Measurements from ENCODE around the gene TRIM22.
"Not testable (repeated sequence)": the region's sequence is repeated elsewhere in the genome, so short reads cannot be mapped to it uniquely, and the experiment has no call there.

The TRIM22 gene

GRCh38 chr11:5691238-5691963, 1.8 kb downstream of the TRIM22 start:
- DNase-seq (ENCODE audit: low spot score) = not testable (repeated sequence)

DNA sequence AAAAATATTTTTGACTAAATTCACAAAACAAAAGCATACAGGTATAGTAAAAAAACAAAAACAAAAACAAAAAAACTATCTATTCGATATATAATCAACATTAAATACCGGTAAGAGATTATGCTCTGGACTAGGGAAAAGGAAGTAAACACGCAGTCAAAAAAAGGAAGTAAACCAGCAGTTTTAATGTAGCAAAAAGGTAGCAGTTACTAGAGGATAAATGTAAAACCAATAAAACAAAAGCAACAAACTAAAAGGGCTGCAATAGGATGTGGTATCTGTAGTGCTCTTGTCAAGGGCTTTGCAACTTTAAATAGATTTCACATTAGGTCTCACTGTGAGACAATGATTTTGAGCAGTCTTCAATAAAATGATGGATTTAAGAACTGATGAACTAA, 2.4 kb downstream of the TRIM22 start:
- no peak for DNase-seq (ENCODE audit: low spot score)

- no peak for DNase-seq (ENCODE audit: low spot score)
Observed at GRCh38 chr11:5694642-5695041, 5.1 kb downstream of the TRIM22 start.

DNA sequence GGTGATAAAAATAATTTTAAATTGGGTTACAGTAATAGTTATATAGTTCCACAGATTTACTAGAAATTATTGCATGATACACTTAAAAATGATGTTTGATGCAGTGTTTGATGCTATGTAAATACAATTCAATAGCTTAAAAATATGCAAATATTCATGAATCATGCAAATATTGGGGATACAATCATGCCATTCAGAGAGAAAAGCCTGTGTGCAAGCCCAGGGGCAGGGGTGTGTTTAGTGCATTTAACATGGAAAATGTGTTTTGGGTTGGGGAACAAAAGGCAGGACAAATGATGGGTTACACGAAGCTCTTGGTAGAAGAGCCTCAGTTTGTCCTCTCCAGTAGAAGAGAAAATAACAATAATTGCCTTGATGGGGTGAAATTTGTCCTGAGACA, 6.0 kb downstream of the TRIM22 start:
- no peak for DNase-seq (ENCODE audit: low spot score)

DNA sequence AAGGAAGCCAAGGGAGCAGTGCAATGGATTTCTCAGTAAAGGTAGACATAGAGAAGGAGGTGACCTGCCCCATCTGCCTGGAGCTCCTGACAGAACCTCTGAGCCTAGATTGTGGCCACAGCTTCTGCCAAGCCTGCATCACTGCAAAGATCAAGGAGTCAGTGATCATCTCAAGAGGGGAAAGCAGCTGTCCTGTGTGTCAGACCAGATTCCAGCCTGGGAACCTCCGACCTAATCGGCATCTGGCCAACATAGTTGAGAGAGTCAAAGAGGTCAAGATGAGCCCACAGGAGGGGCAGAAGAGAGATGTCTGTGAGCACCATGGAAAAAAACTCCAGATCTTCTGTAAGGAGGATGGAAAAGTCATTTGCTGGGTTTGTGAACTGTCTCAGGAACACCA, 6.6 kb downstream of the TRIM22 start:
- DNase-seq (ENCODE audit: low spot score) = no peak

DNA sequence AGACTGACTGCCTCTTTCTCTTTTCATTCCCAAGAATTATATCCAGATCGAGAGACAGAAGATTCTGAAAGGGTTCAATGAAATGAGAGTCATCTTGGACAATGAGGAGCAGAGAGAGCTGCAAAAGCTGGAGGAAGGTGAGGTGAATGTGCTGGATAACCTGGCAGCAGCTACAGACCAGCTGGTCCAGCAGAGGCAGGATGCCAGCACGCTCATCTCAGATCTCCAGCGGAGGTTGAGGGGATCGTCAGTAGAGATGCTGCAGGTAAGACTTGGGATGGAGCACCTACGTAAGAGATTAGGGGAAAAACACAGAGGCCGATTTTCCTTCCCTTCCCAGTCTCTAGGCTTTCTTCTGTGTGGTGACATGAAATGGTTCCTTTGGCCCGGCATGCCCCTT, 8.7 kb downstream of the TRIM22 start:
- DNase-seq (ENCODE audit: low spot score) = no peak

GRCh38 chr11:5700421-5701054, 10.9 kb downstream of the TRIM22 start:
- no peak for DNase-seq (ENCODE audit: low spot score)

DNA sequence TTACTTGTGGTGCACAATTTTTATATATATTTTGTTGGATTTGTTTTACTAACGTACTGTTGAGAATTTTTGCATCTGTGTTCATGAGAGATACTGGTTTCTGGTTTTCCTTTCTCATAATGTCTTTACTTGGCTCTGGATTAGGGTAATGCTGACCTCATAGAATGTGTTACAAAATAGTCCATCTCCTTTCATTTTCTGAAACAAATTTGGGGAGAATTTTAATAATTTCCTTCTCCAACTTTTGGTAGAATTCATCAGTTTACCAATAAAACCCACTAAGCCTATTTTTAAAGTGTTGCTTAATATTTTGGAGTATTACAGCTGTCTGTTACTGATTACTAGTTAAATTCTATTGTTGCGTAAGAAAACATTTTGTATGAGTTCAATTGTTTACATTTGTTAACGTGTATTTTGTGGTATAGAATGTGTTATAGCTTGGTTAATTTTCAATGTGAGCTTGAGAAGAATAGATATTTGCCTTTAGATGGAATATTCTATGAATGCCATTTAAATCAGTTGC, 11.5 kb downstream of the TRIM22 start:
- no peak for DNase-seq (ENCODE audit: low spot score)

GRCh38 chr11:5703741-5704536, 14.3 kb downstream of the TRIM22 start:
- DNase-seq (ENCODE audit: low spot score) = no peak

- DNase-seq (ENCODE audit: low spot score) = no peak
Observed at GRCh38 chr11:5705688-5706087, 16.1 kb downstream of the TRIM22 start.

DNA sequence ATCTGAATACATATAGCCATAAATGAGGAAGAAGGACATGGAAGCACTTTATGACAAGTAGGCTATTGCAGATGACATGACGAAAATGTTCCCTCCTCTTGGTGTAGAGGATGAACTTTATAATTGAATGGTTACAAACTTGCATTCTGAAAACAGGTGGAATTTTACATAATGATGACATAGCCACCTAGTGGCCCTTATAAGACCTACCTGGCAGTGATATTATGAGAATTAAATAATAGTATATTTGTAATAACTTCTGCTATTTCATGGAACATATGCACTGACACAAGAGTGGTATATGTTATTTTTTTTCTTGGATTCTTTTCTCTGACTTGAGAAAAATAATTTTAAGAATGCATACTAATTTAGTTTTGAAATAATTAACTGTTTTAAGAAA, 22.9 kb downstream of the TRIM22 start:
- DNase-seq (ENCODE audit: low spot score) = no peak

- no peak for DNase-seq (ENCODE audit: low spot score)
Observed at GRCh38 chr11:5713695-5714094, 24.1 kb downstream of the TRIM22 start.

DNA sequence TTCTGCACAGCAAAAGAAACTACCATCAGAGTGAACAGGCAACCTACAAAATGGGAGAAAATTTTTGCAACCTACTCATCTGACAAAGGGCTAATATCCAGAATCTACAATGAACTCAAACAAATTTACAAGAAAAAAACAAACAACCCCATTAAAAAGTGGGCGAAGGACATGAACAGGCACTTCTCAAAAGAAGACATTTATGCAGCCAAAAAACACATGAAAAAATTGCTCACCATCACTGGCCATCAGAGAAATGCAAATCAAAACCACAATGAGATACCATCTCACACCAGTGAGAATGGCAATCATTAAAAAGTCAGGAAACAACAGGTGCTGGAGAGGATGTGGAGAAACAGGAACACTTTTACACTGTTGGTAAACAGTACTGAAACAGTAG, 26.9 kb downstream of the TRIM22 start:
- DNase-seq (ENCODE audit: low spot score) = not testable (repeated sequence)

- DNase-seq (ENCODE audit: low spot score) = no peak
Observed at GRCh38 chr11:5719703-5720495, 30.3 kb downstream of the TRIM22 start.

GRCh38 chr11:5722622-5723021, 33.0 kb downstream of the TRIM22 start:
- DNase-seq (ENCODE audit: low spot score) = no peak

GRCh38 chr11:5726351-5726750, 36.8 kb downstream of the TRIM22 start:
- DNase-seq (ENCODE audit: low spot score) = no peak

GRCh38 chr11:5727691-5728090, 38.1 kb downstream of the TRIM22 start:
- DNase-seq (ENCODE audit: low spot score) = no peak

DNA sequence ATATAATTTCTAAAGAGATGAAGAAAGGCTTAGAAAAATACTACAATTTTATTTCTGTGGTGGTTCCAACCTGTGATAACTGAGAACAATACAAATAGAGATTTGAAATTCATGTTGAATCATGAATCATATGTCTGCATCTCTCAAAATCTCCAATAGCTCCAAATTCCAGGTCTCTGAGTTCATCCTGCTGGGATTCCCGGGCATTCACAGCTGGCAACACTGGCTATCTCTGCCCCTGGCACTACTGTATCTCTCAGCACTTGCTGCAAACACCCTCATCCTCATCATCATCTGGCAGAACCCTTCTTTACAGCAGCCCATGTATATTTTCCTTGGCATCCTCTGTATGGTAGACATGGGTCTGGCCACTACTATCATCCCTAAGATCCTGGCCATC, 46.8 kb downstream of the TRIM22 start, which contains the start of gene OR56B1:
TSS of gene OR56B1 (plus strand) at position 53 of the 400 bp plus-strand sequence. CDS start at position 122, 69 bp downstream.
- no peak for DNase-seq (ENCODE audit: low spot score)

DNA sequence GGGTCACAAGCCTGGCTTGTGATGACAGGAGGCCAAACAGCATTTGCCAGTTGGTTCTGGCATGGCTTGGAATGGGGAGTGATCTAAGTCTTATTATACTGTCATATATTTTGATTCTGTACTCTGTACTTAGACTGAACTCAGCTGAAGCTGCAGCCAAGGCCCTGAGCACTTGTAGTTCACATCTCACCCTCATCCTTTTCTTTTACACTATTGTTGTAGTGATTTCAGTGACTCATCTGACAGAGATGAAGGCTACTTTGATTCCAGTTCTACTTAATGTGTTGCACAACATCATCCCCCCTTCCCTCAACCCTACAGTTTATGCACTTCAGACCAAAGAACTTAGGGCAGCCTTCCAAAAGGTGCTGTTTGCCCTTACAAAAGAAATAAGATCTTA, 47.5 kb downstream of the TRIM22 start:
- no peak for DNase-seq (ENCODE audit: low spot score)

GRCh38 chr11:5737670-5738392, 48.2 kb downstream of the TRIM22 start:
- no peak for DNase-seq (ENCODE audit: low spot score)

DNA sequence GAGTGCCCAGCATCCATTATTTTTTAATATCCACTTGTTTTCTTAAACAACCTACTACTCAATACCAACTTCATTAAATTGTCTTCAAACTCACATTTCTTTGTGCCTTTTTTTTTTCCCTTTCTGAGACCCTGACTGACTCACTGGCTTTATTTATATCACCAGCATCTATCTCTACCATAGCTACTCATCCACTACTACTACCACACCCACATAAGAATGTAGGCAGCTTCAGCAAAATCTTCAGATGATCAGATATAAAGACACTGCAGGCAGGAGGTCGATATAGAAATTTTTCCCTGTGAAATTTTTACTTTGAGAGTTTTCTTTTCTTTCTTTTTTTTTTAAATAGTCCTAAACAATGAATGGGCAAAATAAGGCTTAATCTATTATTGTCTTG, 48.8 kb downstream of the TRIM22 start:
- no peak for DNase-seq (ENCODE audit: low spot score)
